ENCODE measurements around the gene VEZT. TPM values are rescaled to one million over a fixed set of nuclear protein-coding genes. Genes with fewer than 3 reads are reported as not detected.

The VEZT gene
- total RNA-seq, result 126 and 132 TPM in 2 replicates
- long read RNA-seq, full-length matches to known transcripts, result 320 of 623 reads
- long read RNA-seq, partial matches to known transcripts, result 67 of 623 reads
- long read RNA-seq, other reads (novel, unspliced or antisense), result 236 of 623 reads

- H3K4me3 Mint-ChIP-seq (ENCODE audit: low read depth), result peak within 1 kb of the TSS; percentile 90
- H3K4me1 Mint-ChIP-seq (ENCODE audit: low read depth), result peaks cover 38% of the 10 kb centered on the region
- peak within 1 kb of the TSS; percentile 99 for H3K27ac Mint-ChIP-seq
- no peaks in the 10 kb centered on the region for H3K27me3 Mint-ChIP-seq
- no peaks in the 10 kb centered on the region for H3K9me3 Mint-ChIP-seq (ENCODE audit: low read depth)
- peaks cover 5% of the 10 kb centered on the region for H3K36me3 Mint-ChIP-seq (ENCODE audit: insufficient read depth)
- TF ChIP-seq CTCF (IDR thresholded peaks at IDR 0.05; ENCODE audit: unreplicated experiment), result peak; percentile 58
- DNase-seq (ENCODE audit: low spot score, unreplicated experiment), result peak; percentile 97
These were observed at the start of gene VEZT, which contains the start of gene FGD6 for GRCh38 chr12:95217377-95218149. TSS of gene VEZT (plus strand) at chr12:95217807. CDS start at chr12:95217851, 44 bp downstream. TSS of gene FGD6 (minus strand) at chr12:95217467. CDS start at chr12:95217240, 227 bp downstream.

- H3K36me3 Mint-ChIP-seq (ENCODE audit: insufficient read depth), result peaks cover 29% of the 10 kb centered on the region
- H3K9me3 Mint-ChIP-seq (ENCODE audit: low read depth), result no peaks in the 10 kb centered on the region
- no peak for TF ChIP-seq CTCF (IDR thresholded peaks at IDR 0.05; ENCODE audit: unreplicated experiment)
- H3K27ac Mint-ChIP-seq, result peak overlapping the region; percentile 53
- no peaks in the 10 kb centered on the region for H3K27me3 Mint-ChIP-seq
- DNase-seq (ENCODE audit: low spot score, unreplicated experiment), result no peak
- no peak overlapping the region for H3K4me3 Mint-ChIP-seq (ENCODE audit: low read depth)
- H3K4me1 Mint-ChIP-seq (ENCODE audit: low read depth), result peaks cover 32% of the 10 kb centered on the region
These were observed 48.9 kb upstream of the VEZT start for GRCh38 chr12:95168746-95169145.

GRCh38 chr12:95169368-95169767 is 48.2 kb upstream of the VEZT start:
- Mint-ChIP-seq H3K9me3 (ENCODE audit: low read depth) (no peaks in the 10 kb centered on the region), H3K36me3 (ENCODE audit: insufficient read depth) (peaks cover 29% of the 10 kb centered on the region), H3K27me3 (no peaks in the 10 kb centered on the region), H3K4me1 (ENCODE audit: low read depth) (peaks cover 32% of the 10 kb centered on the region), H3K4me3 (ENCODE audit: low read depth) (no peak overlapping the region), H3K27ac (peak overlapping the region; percentile 65)
- TF ChIP-seq CTCF (IDR thresholded peaks at IDR 0.05; ENCODE audit: unreplicated experiment), result no peak
- no peak for DNase-seq (ENCODE audit: low spot score, unreplicated experiment)

- H3K4me3 Mint-ChIP-seq (ENCODE audit: low read depth), result no peak overlapping the region
These were observed 44.0 kb upstream of the VEZT start for GRCh38 chr12:95173392-95174251.

More at GRCh38 chr12:95173392-95174251, 44.0 kb upstream of the VEZT start:
- Mint-ChIP-seq H3K27me3 (no peaks in the 10 kb centered on the region), H3K36me3 (ENCODE audit: insufficient read depth) (peaks cover 18% of the 10 kb centered on the region), H3K9me3 (ENCODE audit: low read depth) (no peaks in the 10 kb centered on the region), H3K4me1 (ENCODE audit: low read depth) (peaks cover 28% of the 10 kb centered on the region), H3K27ac (peak overlapping the region; percentile 49)
- no peak for TF ChIP-seq CTCF (IDR thresholded peaks at IDR 0.05; ENCODE audit: unreplicated experiment)
- no peak for DNase-seq (ENCODE audit: low spot score, unreplicated experiment)

Data from progenitor cell of endocrine pancreas (in vitro differentiated cells).